RWPE1 (cell line): ENCODE data around the gene NAMPT.

Experiments
- CTCF ChIA-PET: fragments of 350-600 bp; sonication (Branson Sonifier 250); formaldehyde crosslinking; extraction: SDS; loops from one replicate; lab custom pipeline; 2021; lab: Yijun Ruan, JAX
- POLR2A ChIA-PET: fragments of 400-600 bp; formaldehyde crosslinking; extraction: SDS; loops from one replicate; lab custom pipeline; 2020; ENCODE audit warnings: antibody characterized with exemption; ENCODE audit not compliant: low non-redundant PET; lab: Yijun Ruan, JAX
- DNase-seq: peaks from one replicate; pipeline ENCODE4 v3.0.0; 2012; ENCODE audit warnings: low spot score
- H3K27ac ChIP-seq: fragments of 450-650 bp; 2 replicates; pipeline ENCODE4 v1.5.1; 2017
- TF ChIP-seq, protein P1 (sequence below): fragments of 450-650 bp; conservative IDR thresholded peaks from 2 replicates; pipeline ENCODE4 v1.5.1; 2017; ENCODE audit warnings: low read depth, mild to moderate bottlenecking

The NAMPT gene

DNA sequence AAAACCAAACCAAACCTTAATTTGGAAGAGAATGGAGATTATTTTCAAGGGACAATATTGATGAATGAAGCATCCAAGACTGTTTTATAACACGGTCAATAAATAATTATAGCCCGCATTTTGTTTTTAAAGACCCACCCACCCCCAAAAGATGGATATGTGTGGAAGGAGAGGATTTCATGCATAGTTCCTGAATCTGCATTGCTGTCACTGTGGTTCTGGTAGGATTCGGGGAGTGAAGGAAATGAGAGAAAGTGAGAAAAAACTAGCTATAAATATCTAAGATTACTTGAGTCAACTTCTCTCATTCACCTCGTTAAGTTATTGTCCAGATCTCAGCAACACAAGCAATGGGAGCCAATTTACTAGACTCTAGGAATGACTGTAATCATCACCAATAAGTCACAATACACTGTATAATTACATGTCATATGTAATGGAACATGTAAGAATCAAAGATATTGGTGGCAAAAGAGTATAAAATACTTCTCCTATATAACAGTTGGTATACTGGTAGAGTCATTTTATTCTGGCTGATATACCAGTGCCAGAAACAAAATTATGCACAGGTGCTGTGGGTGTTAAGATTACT, 30.2 kb downstream of the NAMPT start:
- ChIA-PET POLR2A (no interaction called here), CTCF (interaction anchor here (0.6 kb wide), 1 partner anchor 54 kb away, joined by 3 read pairs; no protein-coding TSS in a partner anchor)
- H3K27ac ChIP-seq, result no peak overlapping the region
- DNase-seq, result no peak
- TF ChIP-seq, protein P1, sequence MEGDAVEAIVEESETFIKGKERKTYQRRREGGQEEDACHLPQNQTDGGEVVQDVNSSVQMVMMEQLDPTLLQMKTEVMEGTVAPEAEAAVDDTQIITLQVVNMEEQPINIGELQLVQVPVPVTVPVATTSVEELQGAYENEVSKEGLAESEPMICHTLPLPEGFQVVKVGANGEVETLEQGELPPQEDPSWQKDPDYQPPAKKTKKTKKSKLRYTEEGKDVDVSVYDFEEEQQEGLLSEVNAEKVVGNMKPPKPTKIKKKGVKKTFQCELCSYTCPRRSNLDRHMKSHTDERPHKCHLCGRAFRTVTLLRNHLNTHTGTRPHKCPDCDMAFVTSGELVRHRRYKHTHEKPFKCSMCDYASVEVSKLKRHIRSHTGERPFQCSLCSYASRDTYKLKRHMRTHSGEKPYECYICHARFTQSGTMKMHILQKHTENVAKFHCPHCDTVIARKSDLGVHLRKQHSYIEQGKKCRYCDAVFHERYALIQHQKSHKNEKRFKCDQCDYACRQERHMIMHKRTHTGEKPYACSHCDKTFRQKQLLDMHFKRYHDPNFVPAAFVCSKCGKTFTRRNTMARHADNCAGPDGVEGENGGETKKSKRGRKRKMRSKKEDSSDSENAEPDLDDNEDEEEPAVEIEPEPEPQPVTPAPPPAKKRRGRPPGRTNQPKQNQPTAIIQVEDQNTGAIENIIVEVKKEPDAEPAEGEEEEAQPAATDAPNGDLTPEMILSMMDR, result no peak

GRCh38 chr7:106252568-106252967, 32.2 kb downstream of the NAMPT start:
- TF ChIP-seq, protein P1, result no peak
- CTCF ChIA-PET, result no interaction called here
- H3K27ac ChIP-seq, result no peak overlapping the region
- DNase-seq, result no peak
- POLR2A ChIA-PET, result no interaction called here

DNA sequence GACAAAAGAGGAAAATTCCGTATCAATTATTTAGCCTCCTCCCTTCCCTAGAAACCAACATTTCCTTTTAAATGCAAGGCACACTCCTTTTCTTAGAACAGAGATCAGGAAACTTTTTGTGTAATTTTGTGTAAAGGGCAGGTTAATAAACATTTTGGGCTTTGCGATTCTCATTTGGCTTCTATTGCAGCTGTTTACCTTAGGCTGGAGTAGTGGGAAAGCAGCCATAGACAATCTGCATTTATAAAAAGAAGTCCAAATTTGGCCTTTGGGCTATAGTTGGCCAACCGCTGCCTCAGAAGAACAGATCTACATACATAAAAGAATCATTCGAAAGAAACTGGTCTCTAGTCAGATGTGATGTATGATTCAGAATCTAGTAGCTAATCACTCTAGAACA, 35.3 kb downstream of the NAMPT start:
- CTCF ChIA-PET, result interaction anchor here (1.0 kb wide), 1 partner anchor 191 kb away, joined by 3 read pairs; no protein-coding TSS in a partner anchor
- TF ChIP-seq, protein P1, result no peak

GRCh38 chr7:106248600-106248999, 36.2 kb downstream of the NAMPT start:
- ChIA-PET CTCF (no interaction called here), POLR2A (no interaction called here)
- DNase-seq, result no peak
- H3K27ac ChIP-seq, result no peak overlapping the region
- TF ChIP-seq, protein P1, result no peak

More for the DNA sequence above, 35.3 kb downstream of the NAMPT start:
- POLR2A ChIA-PET, result no interaction called here
- no peak overlapping the region for H3K27ac ChIP-seq
- no peak for DNase-seq

GRCh38 chr7:106247841-106248240, 36.9 kb downstream of the NAMPT start:
- ChIA-PET CTCF (no interaction called here), POLR2A (no interaction called here)
- TF ChIP-seq, protein P1, result no peak
- DNase-seq, result no peak
- H3K27ac ChIP-seq, result no peak overlapping the region

- TF ChIP-seq, protein P1, result no peak
- H3K27ac ChIP-seq, result no peak overlapping the region
- CTCF ChIA-PET, result interaction anchor here (0.6 kb wide), 1 partner anchor 57 kb away, joined by 3 read pairs; no protein-coding TSS in a partner anchor
- no peak for DNase-seq
- POLR2A ChIA-PET, result no interaction called here
Measured at GRCh38 chr7:106246902-106247711, 37.7 kb downstream of the NAMPT start.
